HL-60 (cell line): ENCODE results near the gene CHI3L1.

Experiments used
- GABPA ChIP-seq: IDR thresholded peaks from 2 replicates; pipeline ENCODE4 v1.6.1; 2012; ENCODE audit warnings: low read depth
- POLR2AphosphoS5 ChIP-seq: IDR thresholded peaks from 2 replicates; pipeline ENCODE4 v1.6.1; 2012; ENCODE audit warnings: low read depth
- TF ChIP-seq, protein P1 (sequence below): IDR thresholded peaks from one replicate; pipeline ENCODE4 v1.5.1; 2011; ENCODE audit warnings: low read length, control low read depth, inconsistent platforms; ENCODE audit not compliant: insufficient read depth
- TF ChIP-seq, protein P2 (sequence below): IDR thresholded peaks from 2 replicates; pipeline ENCODE4 v1.6.1; 2012; ENCODE audit warnings: low read depth; ENCODE audit not compliant: insufficient replicate concordance

DNA sequence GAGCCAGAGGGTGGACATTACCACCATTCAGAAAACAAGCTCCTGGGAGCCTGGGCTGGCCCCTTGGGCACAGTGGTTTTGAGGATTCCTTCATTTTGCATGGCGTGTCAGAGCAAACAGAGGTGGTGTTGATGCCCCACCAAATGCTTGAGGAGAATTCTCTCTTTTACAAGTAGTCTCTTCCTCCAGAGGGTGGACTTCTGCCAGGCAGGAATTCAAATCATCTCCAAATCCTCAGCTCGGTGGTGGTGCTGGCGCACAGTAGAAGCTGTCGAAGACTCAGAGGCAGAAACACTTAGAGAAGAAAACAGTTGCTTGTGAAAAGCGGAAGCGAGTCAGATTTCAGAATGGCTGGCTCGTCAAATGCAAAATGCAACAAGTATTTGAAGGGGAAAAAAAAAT is 3.4 kb upstream of the CHI3L1 start:
- TF ChIP-seq, protein P1, sequence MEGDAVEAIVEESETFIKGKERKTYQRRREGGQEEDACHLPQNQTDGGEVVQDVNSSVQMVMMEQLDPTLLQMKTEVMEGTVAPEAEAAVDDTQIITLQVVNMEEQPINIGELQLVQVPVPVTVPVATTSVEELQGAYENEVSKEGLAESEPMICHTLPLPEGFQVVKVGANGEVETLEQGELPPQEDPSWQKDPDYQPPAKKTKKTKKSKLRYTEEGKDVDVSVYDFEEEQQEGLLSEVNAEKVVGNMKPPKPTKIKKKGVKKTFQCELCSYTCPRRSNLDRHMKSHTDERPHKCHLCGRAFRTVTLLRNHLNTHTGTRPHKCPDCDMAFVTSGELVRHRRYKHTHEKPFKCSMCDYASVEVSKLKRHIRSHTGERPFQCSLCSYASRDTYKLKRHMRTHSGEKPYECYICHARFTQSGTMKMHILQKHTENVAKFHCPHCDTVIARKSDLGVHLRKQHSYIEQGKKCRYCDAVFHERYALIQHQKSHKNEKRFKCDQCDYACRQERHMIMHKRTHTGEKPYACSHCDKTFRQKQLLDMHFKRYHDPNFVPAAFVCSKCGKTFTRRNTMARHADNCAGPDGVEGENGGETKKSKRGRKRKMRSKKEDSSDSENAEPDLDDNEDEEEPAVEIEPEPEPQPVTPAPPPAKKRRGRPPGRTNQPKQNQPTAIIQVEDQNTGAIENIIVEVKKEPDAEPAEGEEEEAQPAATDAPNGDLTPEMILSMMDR = no peak
- TF ChIP-seq, protein P2, sequence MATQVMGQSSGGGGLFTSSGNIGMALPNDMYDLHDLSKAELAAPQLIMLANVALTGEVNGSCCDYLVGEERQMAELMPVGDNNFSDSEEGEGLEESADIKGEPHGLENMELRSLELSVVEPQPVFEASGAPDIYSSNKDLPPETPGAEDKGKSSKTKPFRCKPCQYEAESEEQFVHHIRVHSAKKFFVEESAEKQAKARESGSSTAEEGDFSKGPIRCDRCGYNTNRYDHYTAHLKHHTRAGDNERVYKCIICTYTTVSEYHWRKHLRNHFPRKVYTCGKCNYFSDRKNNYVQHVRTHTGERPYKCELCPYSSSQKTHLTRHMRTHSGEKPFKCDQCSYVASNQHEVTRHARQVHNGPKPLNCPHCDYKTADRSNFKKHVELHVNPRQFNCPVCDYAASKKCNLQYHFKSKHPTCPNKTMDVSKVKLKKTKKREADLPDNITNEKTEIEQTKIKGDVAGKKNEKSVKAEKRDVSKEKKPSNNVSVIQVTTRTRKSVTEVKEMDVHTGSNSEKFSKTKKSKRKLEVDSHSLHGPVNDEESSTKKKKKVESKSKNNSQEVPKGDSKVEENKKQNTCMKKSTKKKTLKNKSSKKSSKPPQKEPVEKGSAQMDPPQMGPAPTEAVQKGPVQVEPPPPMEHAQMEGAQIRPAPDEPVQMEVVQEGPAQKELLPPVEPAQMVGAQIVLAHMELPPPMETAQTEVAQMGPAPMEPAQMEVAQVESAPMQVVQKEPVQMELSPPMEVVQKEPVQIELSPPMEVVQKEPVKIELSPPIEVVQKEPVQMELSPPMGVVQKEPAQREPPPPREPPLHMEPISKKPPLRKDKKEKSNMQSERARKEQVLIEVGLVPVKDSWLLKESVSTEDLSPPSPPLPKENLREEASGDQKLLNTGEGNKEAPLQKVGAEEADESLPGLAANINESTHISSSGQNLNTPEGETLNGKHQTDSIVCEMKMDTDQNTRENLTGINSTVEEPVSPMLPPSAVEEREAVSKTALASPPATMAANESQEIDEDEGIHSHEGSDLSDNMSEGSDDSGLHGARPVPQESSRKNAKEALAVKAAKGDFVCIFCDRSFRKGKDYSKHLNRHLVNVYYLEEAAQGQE = no peak
- TF ChIP-seq POLR2AphosphoS5 (no peak), GABPA (no peak)
